ENCODE results near the gene RSU1.

- TF ChIP-seq MAX (IDR thresholded peaks at IDR 0.05) (no peak), ZFX (IDR thresholded peaks at IDR 0.05) (no peak)
Observed at GRCh38 chr10:16700331-16700730, 116.9 kb downstream of the RSU1 start.
